HepG2 (cell line): ENCODE results near the gene CCDC85C. TPM values are rescaled to one million over a fixed set of nuclear protein-coding genes. Genes with fewer than 3 reads are reported as not detected.

Experiments used
- AGO2 ChIP-seq: fragments of 200-400 bp; formaldehyde crosslinking; optimal IDR thresholded peaks from 2 replicates; pipeline ENCODE3; 2017; ENCODE audit warnings: mild to moderate bottlenecking, low read depth, low read length, moderate library complexity
- EED ChIP-seq: sonication (generic); formaldehyde crosslinking; IDR thresholded peaks from 2 replicates; pipeline ENCODE4 v1.5.0; 2020; ENCODE audit warnings: mild to moderate bottlenecking, missing genetic modification reagents
- GPN1 ChIP-seq: sonication (generic); formaldehyde crosslinking; IDR thresholded peaks from 2 replicates; pipeline ENCODE4 v1.5.1; 2020; ENCODE audit warnings: missing genetic modification reagents, borderline replicate concordance
- HMG20A ChIP-seq: IDR thresholded peaks from 2 replicates; pipeline ENCODE4 v1.6.1; 2016; ENCODE audit warnings: borderline replicate concordance
- NONO ChIP-seq, 2 experiments: fragments of 450-650 bp in 1 of 2; sonication (generic) in 1 of 2; formaldehyde crosslinking in 1 of 2; IDR thresholded peaks in 1 of 2; conservative IDR thresholded peaks in 1 of 2; 2 replicates each; pipeline versions ENCODE4 v1.6.1 to v1.8.0; 2017 to 2022; ENCODE audit warnings: mild to moderate bottlenecking in 1 of 2, missing genetic modification reagents in 1 of 2, moderate library complexity in 1 of 2
- ZBTB2 ChIP-seq: sonication (generic); formaldehyde crosslinking; IDR thresholded peaks from 2 replicates; pipeline ENCODE4 v1.8.0; 2022; ENCODE audit warnings: low read depth, missing genetic modification reagents
- ZBTB44 ChIP-seq: sonication (generic); formaldehyde crosslinking; IDR thresholded peaks from 2 replicates; pipeline ENCODE4 v1.4.0; 2020; ENCODE audit warnings: missing genetic modification reagents
- ZNF382 ChIP-seq: sonication (generic); formaldehyde crosslinking; IDR thresholded peaks from 2 replicates; pipeline ENCODE4 v1.5.0; 2020; ENCODE audit warnings: missing genetic modification reagents, mild to moderate bottlenecking, borderline replicate concordance
- polyA plus RNA-seq, 8 experiments: library from polyadenylated mRNA; depleted of rRNA in 3 of 8; stranded (reverse) in 7 of 8; unstranded in 1 of 8; fragments of >200 nt; fragmentation: Illumina TruSeq in 4 of 8; extraction: Trizol in 4 of 8; gene quantifications; 2 replicates each; pipeline versions ENCODE4 v1.2.1 to v1.2.3, GENCODE V29; 2011 to 2016; ENCODE audit warnings: low read depth in 4 of 8, missing spikeins in 1 of 8, mixed read lengths in 1 of 8; ENCODE audit not compliant: insufficient read depth in 1 of 8
- total RNA-seq, 5 experiments: library from RNA; depleted of rRNA; stranded (reverse); fragments of >200 nt; fragmentation: Illumina TruSeq; extraction: Trizol; gene quantifications; 2 replicates each; pipeline ENCODE4 v1.2.3, GENCODE V29; 2016; ENCODE audit warnings: low read depth in 1 of 5

The CCDC85C gene
- total and polyA plus RNA-seq, 2 of the 13 experiments (the other 11 are each of a cell fraction or from before 2014, with no cell fraction given) = 18.8 to 43.8 TPM

GRCh38 chr14:99509871-99510555 is 94.0 kb downstream of the CCDC85C start (continued):
- TF ChIP-seq NONO (IDR thresholded peaks at IDR 0.05) (no peak), NONO (CRISPR knock-in tag; conservative IDR thresholded peaks at IDR 0.05) (no peak), ZBTB2 (no peak), HMG20A (no peak), ZBTB44 (CRISPR knock-in tag) (no peak), EED (CRISPR knock-in tag) (no peak), GPN1 (CRISPR knock-in tag) (no peak), AGO2 (peak; percentile 60), ZNF382 (CRISPR knock-in tag) (no peak)
